ENCODE data around the gene LRRK2.

- TF ChIP-seq POLR2A (IDR thresholded peaks at IDR 0.05) = no peak
- no peak for TF ChIP-seq CTCF (IDR thresholded peaks at IDR 0.05 in 4 of 5, conservative IDR thresholded peaks at IDR 0.05 in 1 of 5)
These were observed 174.9 kb downstream of the LRRK2 start for GRCh38 chr12:40399656-40400055.

Data from gastrocnemius medialis (tissue), 4 donors.